Right lung (tissue), 5 donors: ENCODE data around the gene CDC14A. TPM values are rescaled to one million over a fixed set of nuclear protein-coding genes. Genes with fewer than 3 reads are reported as not detected.
A peak's percentile ranks its signal among the peaks of the same experiment; 100 is the strongest.

ENCODE experiments used
- DNase-seq, 2 donors: peaks; one replicate each; pipeline ENCODE4 v3.0.0-alpha.2; 2013
- polyA plus RNA-seq, 5 donors: library from polyadenylated mRNA; unstranded; fragments of 120-200 nt; gene quantifications; one replicate each; pipeline versions ENCODE4 v1.2.1 to v1.2.3, GENCODE V29; 2013; ENCODE audit warnings: inconsistent platforms in 1 of 5, low replicate concordance in 1 of 5; ENCODE audit not compliant: insufficient read length in 5 of 5, insufficient read depth in 1 of 5

The CDC14A gene
- polyA plus RNA-seq, 5 donors = 11.6 to 16.4 (median 14.6) TPM

GRCh38 chr1:100448366-100448765 is 96.1 kb downstream of the CDC14A start:
- no peak for DNase-seq

GRCh38 chr1:100449477-100449876 is 97.2 kb downstream of the CDC14A start:
- DNase-seq = no peak

GRCh38 chr1:100452641-100453040 is 100.3 kb downstream of the CDC14A start:
- no peak for DNase-seq

- DNase-seq = no peak
Measured at GRCh38 chr1:100455478-100456072, 103.3 kb downstream of the CDC14A start.

- no peak for DNase-seq
Measured at GRCh38 chr1:100456880-100457279, 104.6 kb downstream of the CDC14A start.

- no peak for DNase-seq
Measured at GRCh38 chr1:100457683-100458082, 105.4 kb downstream of the CDC14A start.

- DNase-seq = no peak
Measured at GRCh38 chr1:100458661-100459357, 106.5 kb downstream of the CDC14A start.

- DNase-seq = peak; percentile 67 to 82
Measured at GRCh38 chr1:100459358-100460114, 107.2 kb downstream of the CDC14A start.

GRCh38 chr1:100461222-100461621 is 108.9 kb downstream of the CDC14A start:
- no peak for DNase-seq

GRCh38 chr1:100462326-100463025 is 110.2 kb downstream of the CDC14A start:
- no peak for DNase-seq

- DNase-seq = peak; percentile 42 to 59
Measured at GRCh38 chr1:100463791-100464424, 111.6 kb downstream of the CDC14A start.

GRCh38 chr1:100469578-100469977 is 117.3 kb downstream of the CDC14A start:
- DNase-seq = no peak

GRCh38 chr1:100474834-100475233 is 122.5 kb downstream of the CDC14A start:
- DNase-seq = no peak

GRCh38 chr1:100476735-100477290 is 124.5 kb downstream of the CDC14A start:
- no peak for DNase-seq

GRCh38 chr1:100478816-100479215 is 126.5 kb downstream of the CDC14A start:
- DNase-seq = no peak

GRCh38 chr1:100479620-100480338 is 127.5 kb downstream of the CDC14A start:
- DNase-seq = no peak

GRCh38 chr1:100481303-100481702 is 129.0 kb downstream of the CDC14A start:
- no peak for DNase-seq

GRCh38 chr1:100482167-100482566 is 129.9 kb downstream of the CDC14A start:
- DNase-seq = no peak

- no peak for DNase-seq
Measured at GRCh38 chr1:100482748-100483147, 130.4 kb downstream of the CDC14A start.

GRCh38 chr1:100483230-100483629 is 130.9 kb downstream of the CDC14A start:
- no peak for DNase-seq

GRCh38 chr1:100485855-100486258 is 133.6 kb downstream of the CDC14A start:
- no peak for DNase-seq
